Neural cell (in vitro differentiated cells): ENCODE data around the gene TMEM121. TPM values are rescaled to one million over a fixed set of nuclear protein-coding genes. Genes with fewer than 3 reads are reported as not detected.
A peak's percentile ranks its signal among the peaks of the same experiment; 100 is the strongest.

ENCODE experiments used
- H2AFZ ChIP-seq: fragments of 200-600, 300-800 bp; sonication (generic), shearing (Covaris generic); 2 replicates; pipeline ENCODE4 v1.6.0; 2014; ENCODE audit warnings: low read depth, mild to moderate bottlenecking, antibody characterized with exemption, low read length, moderate library complexity
- H3F3A ChIP-seq: fragments of 200-600 bp; shearing (Covaris generic); 2 replicates; pipeline ENCODE4 v1.6.1; 2016; ENCODE audit warnings: mild to moderate bottlenecking, moderate library complexity, mixed read lengths, antibody characterized with exemption, low read length; ENCODE audit not compliant: insufficient read depth, poor library complexity, severe bottlenecking
- H3K27ac ChIP-seq: fragments of 200-600, 300-800 bp; sonication (generic), shearing (Covaris generic); 2 replicates; pipeline ENCODE4 v1.5.1; 2014; ENCODE audit warnings: mild to moderate bottlenecking, low read length, moderate library complexity
- H3K27me3 ChIP-seq: fragments of 300-800, 200-600 bp; sonication (generic), shearing (Covaris generic); 2 replicates; pipeline ENCODE4 v1.6.0; 2014; ENCODE audit warnings: mild to moderate bottlenecking, low read depth, low read length, moderate library complexity; ENCODE audit not compliant: insufficient read depth
- H3K36me3 ChIP-seq: fragments of 300-800, 200-600 bp; sonication (generic), shearing (Covaris generic); 2 replicates; pipeline ENCODE4 v1.5.1; 2014; ENCODE audit warnings: mild to moderate bottlenecking, antibody characterized with exemption, low read length, moderate library complexity; ENCODE audit not compliant: insufficient read depth
- H3K4me2 ChIP-seq: fragments of 300-800, 200-600 bp; sonication (generic), shearing (Covaris generic); 2 replicates; pipeline ENCODE4 v1.6.0; 2014; ENCODE audit warnings: mild to moderate bottlenecking, low read length
- H3K4me3 ChIP-seq: fragments of 300-800, 200-600 bp; sonication (generic), shearing (Covaris generic); 2 replicates; pipeline ENCODE4 v1.5.1; 2014; ENCODE audit warnings: mild to moderate bottlenecking, low read length, moderate library complexity
- H3K79me2 ChIP-seq: fragments of 200-600 bp; shearing (Covaris generic); replicated peaks from 2 replicates; pipeline ENCODE4 v1.6.0; 2014; ENCODE audit warnings: mild to moderate bottlenecking, low read length, moderate library complexity; ENCODE audit not compliant: insufficient read depth
- H3K9ac ChIP-seq: fragments of 300-800, 200-600 bp; sonication (generic), shearing (Covaris generic); 2 replicates; pipeline ENCODE4 v1.6.1; 2016; ENCODE audit warnings: mild to moderate bottlenecking, low read length, mixed read lengths
- H3K9me2 ChIP-seq: fragments of 200-600 bp; shearing (Covaris generic); 2 replicates; pipeline ENCODE4 v1.6.1; 2016; ENCODE audit warnings: mild to moderate bottlenecking, low read length, mixed read lengths; ENCODE audit not compliant: insufficient read depth
- H3K9me3 ChIP-seq: fragments of 200-600, 300-800 bp; sonication (generic), shearing (Covaris generic); 2 replicates; pipeline ENCODE4 v1.6.1; 2016; ENCODE audit warnings: mild to moderate bottlenecking, mixed run types, low read length, moderate library complexity, mixed read lengths
- H4K20me1 ChIP-seq: fragments of 200-600 bp; shearing (Covaris generic); 2 replicates; pipeline ENCODE4 v1.6.1; 2016; ENCODE audit warnings: mild to moderate bottlenecking, mixed run types; ENCODE audit not compliant: insufficient read depth
- CTCF ChIP-seq: fragments of 450-650 bp; IDR thresholded peaks from 2 replicates; pipeline ENCODE4 v1.5.1; 2014; ENCODE audit warnings: antibody characterized with exemption, mild to moderate bottlenecking, moderate library complexity; ENCODE audit not compliant: poor library complexity, severe bottlenecking
- EP300 ChIP-seq: fragments of 450-650 bp; conservative IDR thresholded peaks from 2 replicates; pipeline ENCODE4 v1.6.1; 2014; ENCODE audit warnings: antibody characterized with exemption, mild to moderate bottlenecking, moderate library complexity; ENCODE audit not compliant: poor library complexity, severe bottlenecking
- EZH2 ChIP-seq: fragments of 200-600, 300-800 bp; shearing (Covaris generic), sonication (generic); IDR thresholded peaks from 2 replicates; pipeline ENCODE4 v1.6.1; 2014; ENCODE audit warnings: antibody characterized with exemption, low read length, borderline replicate concordance, mild to moderate bottlenecking; ENCODE audit not compliant: insufficient read depth, poor library complexity, severe bottlenecking
- MXI1 ChIP-seq: fragments of 450-650 bp; conservative IDR thresholded peaks from 2 replicates; pipeline ENCODE4 v1.6.1; 2014; ENCODE audit warnings: antibody characterized with exemption, mild to moderate bottlenecking; ENCODE audit not compliant: poor library complexity, severe bottlenecking
- POLR2AphosphoS5 ChIP-seq: IDR thresholded peaks from 2 replicates; pipeline ENCODE4 v1.6.1; 2012
- RAD21 ChIP-seq: fragments of 450-650 bp; conservative IDR thresholded peaks from 2 replicates; pipeline ENCODE4 v1.6.1; 2014; ENCODE audit warnings: antibody characterized with exemption, mild to moderate bottlenecking, moderate library complexity
- SMC3 ChIP-seq: fragments of 450-650 bp; conservative IDR thresholded peaks from 2 replicates; pipeline ENCODE4 v1.6.1; 2014; ENCODE audit warnings: antibody characterized with exemption, mild to moderate bottlenecking, moderate library complexity; ENCODE audit not compliant: poor library complexity
- polyA plus RNA-seq: library from polyadenylated mRNA; depleted of rRNA; stranded (reverse); fragments of >200 nt; gene quantifications from 2 replicates; pipeline ENCODE4 v1.2.3, GENCODE V29; 2014
- TF ChIP-seq, protein P1 (sequence below): IDR thresholded peaks from 2 replicates; pipeline ENCODE4 v1.6.1; 2012; ENCODE audit warnings: borderline replicate concordance

The TMEM121 gene
- polyA plus RNA-seq, 1 donor from 2014 or later, result 19.5 TPM

GRCh38 chr14:105526776-105527380, 495 bp downstream of the TMEM121 start:
- no peaks in the 10 kb centered on the region for H3K79me2 ChIP-seq
- H3K9me2 ChIP-seq, result no peaks in the 10 kb centered on the region
- H4K20me1 ChIP-seq, result no peaks in the 10 kb centered on the region
- no peak for TF ChIP-seq MXI1
- TF ChIP-seq, protein P1, sequence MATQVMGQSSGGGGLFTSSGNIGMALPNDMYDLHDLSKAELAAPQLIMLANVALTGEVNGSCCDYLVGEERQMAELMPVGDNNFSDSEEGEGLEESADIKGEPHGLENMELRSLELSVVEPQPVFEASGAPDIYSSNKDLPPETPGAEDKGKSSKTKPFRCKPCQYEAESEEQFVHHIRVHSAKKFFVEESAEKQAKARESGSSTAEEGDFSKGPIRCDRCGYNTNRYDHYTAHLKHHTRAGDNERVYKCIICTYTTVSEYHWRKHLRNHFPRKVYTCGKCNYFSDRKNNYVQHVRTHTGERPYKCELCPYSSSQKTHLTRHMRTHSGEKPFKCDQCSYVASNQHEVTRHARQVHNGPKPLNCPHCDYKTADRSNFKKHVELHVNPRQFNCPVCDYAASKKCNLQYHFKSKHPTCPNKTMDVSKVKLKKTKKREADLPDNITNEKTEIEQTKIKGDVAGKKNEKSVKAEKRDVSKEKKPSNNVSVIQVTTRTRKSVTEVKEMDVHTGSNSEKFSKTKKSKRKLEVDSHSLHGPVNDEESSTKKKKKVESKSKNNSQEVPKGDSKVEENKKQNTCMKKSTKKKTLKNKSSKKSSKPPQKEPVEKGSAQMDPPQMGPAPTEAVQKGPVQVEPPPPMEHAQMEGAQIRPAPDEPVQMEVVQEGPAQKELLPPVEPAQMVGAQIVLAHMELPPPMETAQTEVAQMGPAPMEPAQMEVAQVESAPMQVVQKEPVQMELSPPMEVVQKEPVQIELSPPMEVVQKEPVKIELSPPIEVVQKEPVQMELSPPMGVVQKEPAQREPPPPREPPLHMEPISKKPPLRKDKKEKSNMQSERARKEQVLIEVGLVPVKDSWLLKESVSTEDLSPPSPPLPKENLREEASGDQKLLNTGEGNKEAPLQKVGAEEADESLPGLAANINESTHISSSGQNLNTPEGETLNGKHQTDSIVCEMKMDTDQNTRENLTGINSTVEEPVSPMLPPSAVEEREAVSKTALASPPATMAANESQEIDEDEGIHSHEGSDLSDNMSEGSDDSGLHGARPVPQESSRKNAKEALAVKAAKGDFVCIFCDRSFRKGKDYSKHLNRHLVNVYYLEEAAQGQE, result no peak
- TF ChIP-seq EP300, result no peak
- H2AFZ ChIP-seq, result no peak overlapping the region
- H3F3A ChIP-seq, result no peaks in the 10 kb centered on the region
- no peaks in the 10 kb centered on the region for H3K27me3 ChIP-seq
- H3K4me2 ChIP-seq, result peak overlapping the region; percentile 59
- H3K36me3 ChIP-seq, result no peaks in the 10 kb centered on the region
- peak overlapping the region; percentile 70 for H3K9ac ChIP-seq
- H3K27ac ChIP-seq, result no peak overlapping the region
- H3K4me3 ChIP-seq, result peak overlapping the region; percentile 80
- H3K9me3 ChIP-seq, result no peaks in the 10 kb centered on the region

DNA sequence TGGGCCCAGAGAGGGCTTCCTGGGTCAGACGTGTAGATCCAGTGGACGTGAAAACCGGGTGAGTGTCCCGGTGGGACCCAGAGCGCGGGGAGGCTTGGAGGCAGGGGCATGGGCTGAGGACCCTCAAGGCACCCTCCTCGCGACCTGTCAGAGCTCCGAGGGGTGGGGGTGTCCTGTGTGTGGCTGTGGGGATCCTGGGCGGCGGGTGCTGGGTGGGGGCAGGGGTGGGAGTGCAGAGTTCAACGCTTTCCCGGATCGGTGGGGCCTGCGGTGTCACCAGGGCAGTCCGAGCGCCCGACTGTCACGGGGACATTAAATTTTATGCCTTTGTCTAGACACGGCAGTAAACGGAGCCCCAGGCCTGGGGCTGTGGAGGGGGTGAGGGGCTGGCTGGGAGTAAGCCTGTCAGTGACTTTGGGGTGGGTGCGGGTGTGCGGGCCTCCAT, 1.0 kb downstream of the TMEM121 start:
- no peak overlapping the region for H3K27ac ChIP-seq
- H3K4me2 ChIP-seq, result peak overlapping the region; percentile 59
- H3K9ac ChIP-seq, result peak overlapping the region; percentile 70
- no peak overlapping the region for H2AFZ ChIP-seq
- H3K9me2 ChIP-seq, result no peaks in the 10 kb centered on the region
- H3F3A ChIP-seq, result no peaks in the 10 kb centered on the region
- no peaks in the 10 kb centered on the region for H3K36me3 ChIP-seq
- no peaks in the 10 kb centered on the region for H3K27me3 ChIP-seq
- no peak for TF ChIP-seq MXI1
- peak overlapping the region; percentile 80 for H3K4me3 ChIP-seq
- no peaks in the 10 kb centered on the region for H4K20me1 ChIP-seq
- no peaks in the 10 kb centered on the region for H3K9me3 ChIP-seq
- no peaks in the 10 kb centered on the region for H3K79me2 ChIP-seq

- no peaks in the 10 kb centered on the region for H3K27me3 ChIP-seq
- no peaks in the 10 kb centered on the region for H3K79me2 ChIP-seq
- no peaks in the 10 kb centered on the region for H3K36me3 ChIP-seq
- no peak overlapping the region for H3K27ac ChIP-seq
- peak overlapping the region; percentile 33 for H2AFZ ChIP-seq
- H4K20me1 ChIP-seq, result no peaks in the 10 kb centered on the region
- H3K9me3 ChIP-seq, result no peaks in the 10 kb centered on the region
- H3K4me2 ChIP-seq, result peak overlapping the region; percentile 59
- peak overlapping the region; percentile 80 for H3K4me3 ChIP-seq
- no peaks in the 10 kb centered on the region for H3K9me2 ChIP-seq
- peak overlapping the region; percentile 70 for H3K9ac ChIP-seq
- TF ChIP-seq EZH2, result no peak
- TF ChIP-seq CTCF, result peak; percentile 81
- TF ChIP-seq, protein P1, result no peak
- peak; percentile 59 for TF ChIP-seq SMC3
- TF ChIP-seq RAD21, result peak; percentile 78
- TF ChIP-seq POLR2AphosphoS5, result peak; percentile 54
- no peaks in the 10 kb centered on the region for H3F3A ChIP-seq
Measured at GRCh38 chr14:105527826-105528585, 1.6 kb downstream of the TMEM121 start.
